ENCODE measurements around the gene TMEM178B. TPM values are rescaled to one million over a fixed set of nuclear protein-coding genes. Genes with fewer than 3 reads are reported as not detected.

The TMEM178B gene
- polyA plus RNA-seq, 1 donor (not counting 4 experiments of a cell fraction or from before 2014, with no cell fraction given) = not detected

DNA sequence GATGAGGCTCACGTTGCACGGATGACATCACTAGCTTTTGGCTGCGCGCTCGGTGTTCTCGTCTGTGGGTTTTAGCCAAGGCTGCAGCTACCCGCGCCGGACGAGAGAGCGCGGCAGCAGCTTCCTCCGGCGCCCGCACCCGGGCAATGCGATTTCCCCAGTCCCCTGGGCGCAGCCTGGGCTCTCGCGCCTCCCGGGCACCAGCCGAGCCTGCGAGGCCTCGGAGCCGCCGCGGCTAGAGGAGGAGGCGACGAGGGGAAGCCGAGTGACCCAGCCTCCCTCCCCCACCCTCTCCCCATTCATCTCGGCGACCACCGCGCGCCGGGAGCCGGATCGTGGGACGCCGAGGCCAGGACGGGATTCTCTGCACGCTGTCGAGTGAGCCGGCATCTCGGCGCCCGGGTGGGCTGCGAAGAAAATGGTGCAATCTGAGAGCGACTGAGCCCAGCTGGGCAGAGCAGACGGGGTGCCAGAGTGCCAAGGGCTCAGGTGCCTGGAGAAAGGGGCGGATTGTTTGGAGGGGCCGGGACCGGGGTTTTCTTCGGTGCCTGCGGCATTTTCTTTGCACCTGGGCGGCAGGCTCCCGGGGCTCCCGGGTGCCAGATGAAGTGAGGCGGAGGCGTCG is 1.2 kb upstream of the TMEM178B start:
- peak; percentile 57 for TF ChIP-seq EZH2 (IDR thresholded peaks at IDR 0.05; ENCODE audit: low read length)
- TF ChIP-seq, protein P1, sequence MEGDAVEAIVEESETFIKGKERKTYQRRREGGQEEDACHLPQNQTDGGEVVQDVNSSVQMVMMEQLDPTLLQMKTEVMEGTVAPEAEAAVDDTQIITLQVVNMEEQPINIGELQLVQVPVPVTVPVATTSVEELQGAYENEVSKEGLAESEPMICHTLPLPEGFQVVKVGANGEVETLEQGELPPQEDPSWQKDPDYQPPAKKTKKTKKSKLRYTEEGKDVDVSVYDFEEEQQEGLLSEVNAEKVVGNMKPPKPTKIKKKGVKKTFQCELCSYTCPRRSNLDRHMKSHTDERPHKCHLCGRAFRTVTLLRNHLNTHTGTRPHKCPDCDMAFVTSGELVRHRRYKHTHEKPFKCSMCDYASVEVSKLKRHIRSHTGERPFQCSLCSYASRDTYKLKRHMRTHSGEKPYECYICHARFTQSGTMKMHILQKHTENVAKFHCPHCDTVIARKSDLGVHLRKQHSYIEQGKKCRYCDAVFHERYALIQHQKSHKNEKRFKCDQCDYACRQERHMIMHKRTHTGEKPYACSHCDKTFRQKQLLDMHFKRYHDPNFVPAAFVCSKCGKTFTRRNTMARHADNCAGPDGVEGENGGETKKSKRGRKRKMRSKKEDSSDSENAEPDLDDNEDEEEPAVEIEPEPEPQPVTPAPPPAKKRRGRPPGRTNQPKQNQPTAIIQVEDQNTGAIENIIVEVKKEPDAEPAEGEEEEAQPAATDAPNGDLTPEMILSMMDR (optimal IDR thresholded peaks at IDR 0.05 in 1 of 3, IDR thresholded peaks at IDR 0.05 in 1 of 3, conservative IDR thresholded peaks at IDR 0.05 in 1 of 3; ENCODE audit: extremely low read depth in 1 of 3, insufficient read depth in 2 of 3, low read length in 3 of 3) = no peak
- H2AFZ ChIP-seq (ENCODE audit: control insufficient read depth, low read length) = peak overlapping the region; percentile 19
- no peaks in the 10 kb centered on the region for H4K20me1 ChIP-seq (ENCODE audit: control insufficient read depth, extremely low read depth, insufficient read depth, low read length)
- no peak overlapping the region for H3K9ac ChIP-seq (ENCODE audit: control insufficient read depth, extremely low read depth, insufficient read depth, low read length)
- peak overlapping the region; percentile 81 for H3K4me2 ChIP-seq (ENCODE audit: control insufficient read depth, extremely low read depth, insufficient read depth, low read depth, low read length)
- dilution Hi-C loops (cut with MboI; ENCODE audit: extremely low pct_ligation_motif_present, low sequenced_read_pairs) = no loop called here
- H3K79me2 ChIP-seq (ENCODE audit: control insufficient read depth, insufficient read depth, low read length) = no peaks in the 10 kb centered on the region
- no peak for DNase-seq (ENCODE audit: low read depth, low spot score)
- no peak for FAIRE-seq
- H3K4me3 ChIP-seq (ENCODE audit: control insufficient read depth in 2 of 3, extremely low read depth in 1 of 3, insufficient read depth in 2 of 3, low read depth in 1 of 3, low read length in 3 of 3) = peak overlapping the region; percentile 33 to 60 (median 42)
- no peaks in the 10 kb centered on the region for H3K9me1 ChIP-seq (ENCODE audit: control insufficient read depth, extremely low read depth, insufficient read depth, low read length)
- no peaks in the 10 kb centered on the region for H3K36me3 ChIP-seq (ENCODE audit: control insufficient read depth in 2 of 2, extremely low read depth in 1 of 2, insufficient read depth in 2 of 2, low read length in 2 of 2)
- H3K9me3 ChIP-seq (ENCODE audit: control insufficient read depth, low read depth, low read length) = no peaks in the 10 kb centered on the region
- H3K27me3 ChIP-seq (ENCODE audit: control insufficient read depth, extremely low read depth, insufficient read depth, low read length) = peaks cover 57% of the 10 kb centered on the region
- H3K27ac ChIP-seq (ENCODE audit: control insufficient read depth, insufficient read depth, low read length) = no peak overlapping the region
- peaks cover 13% of the 10 kb centered on the region for H3K4me1 ChIP-seq (ENCODE audit: control insufficient read depth, extremely low read depth, insufficient read depth, low read length)

GRCh38 chr7:141073173-141073640 is 657 bp upstream of the TMEM178B start:
- Histone ChIP-seq H2AFZ (ENCODE audit: control insufficient read depth, low read length) (no peak overlapping the region), H3K4me1 (ENCODE audit: control insufficient read depth, extremely low read depth, insufficient read depth, low read length) (peaks cover 13% of the 10 kb centered on the region), H3K9me1 (ENCODE audit: control insufficient read depth, extremely low read depth, insufficient read depth, low read length) (no peaks in the 10 kb centered on the region), H3K27me3 (ENCODE audit: control insufficient read depth, extremely low read depth, insufficient read depth, low read length) (peaks cover 57% of the 10 kb centered on the region), H3K36me3 (ENCODE audit: control insufficient read depth in 2 of 2, extremely low read depth in 1 of 2, insufficient read depth in 2 of 2, low read length in 2 of 2) (no peaks in the 10 kb centered on the region), H3K9ac (ENCODE audit: control insufficient read depth, extremely low read depth, insufficient read depth, low read length) (no peak overlapping the region), H3K79me2 (ENCODE audit: control insufficient read depth, insufficient read depth, low read length) (no peaks in the 10 kb centered on the region), H3K27ac (ENCODE audit: control insufficient read depth, insufficient read depth, low read length) (no peak overlapping the region), H4K20me1 (ENCODE audit: control insufficient read depth, extremely low read depth, insufficient read depth, low read length) (no peaks in the 10 kb centered on the region), H3K9me3 (ENCODE audit: control insufficient read depth, low read depth, low read length) (no peaks in the 10 kb centered on the region), H3K4me3 (ENCODE audit: control insufficient read depth in 2 of 3, extremely low read depth in 1 of 3, insufficient read depth in 2 of 3, low read depth in 1 of 3, low read length in 3 of 3) (peak overlapping the region in 1 of 3 experiments; percentile 33), H3K4me2 (ENCODE audit: control insufficient read depth, extremely low read depth, insufficient read depth, low read depth, low read length) (peak overlapping the region; percentile 81)
- dilution Hi-C loops (cut with MboI; ENCODE audit: extremely low pct_ligation_motif_present, low sequenced_read_pairs) = no loop called here
- no peak for FAIRE-seq
- DNase-seq (ENCODE audit: low read depth, low spot score) = no peak
- TF ChIP-seq EZH2 (IDR thresholded peaks at IDR 0.05; ENCODE audit: low read length) = peak; percentile 59
- TF ChIP-seq, protein P1 (optimal IDR thresholded peaks at IDR 0.05 in 1 of 3, IDR thresholded peaks at IDR 0.05 in 1 of 3, conservative IDR thresholded peaks at IDR 0.05 in 1 of 3; ENCODE audit: extremely low read depth in 1 of 3, insufficient read depth in 2 of 3, low read length in 3 of 3) = no peak
